ENCODE results near the gene R3HDM4. TPM values are rescaled to one million over a fixed set of nuclear protein-coding genes. Genes with fewer than 3 reads are reported as not detected.

Gene R3HDM4
- total and polyA plus RNA-seq, 3 experiments from 2014 or later: 60.7 to 197 (median 65.2) TPM

GRCh38 chr19:862581-863314, 50.3 kb downstream of the R3HDM4 start:
- Histone ChIP-seq H3K9me3 (ENCODE audit: low read length) (no peaks in the 10 kb centered on the region), H3K4me1 (ENCODE audit: insufficient read depth, low read length) (peaks cover 24% of the 10 kb centered on the region), H3K4me3 (ENCODE audit: low read length) (peak overlapping the region; percentile 19), H3K27ac (ENCODE audit: low read depth, low read length) (no peak overlapping the region), H3K27me3 (ENCODE audit: insufficient read depth, low read length, poor library complexity, severe bottlenecking) (peaks cover 13% of the 10 kb centered on the region), H3K36me3 (ENCODE audit: insufficient read depth, low read length) (no peaks in the 10 kb centered on the region)
- H3K9me3 Mint-ChIP-seq: no peaks in the 10 kb centered on the region
- peak overlapping the region in 6 of 8 donors; percentile 23 to 89 (median 64) for H3K27ac Mint-ChIP-seq
- peaks cover 6 to 7% of the 10 kb centered on the region in 2 donors for H3K27me3 Mint-ChIP-seq
- DNase-seq: peak; percentile 74 to 88 (median 77)
- H3K36me3 Mint-ChIP-seq: peaks cover 0 to 7% (median 3%) of the 10 kb centered on the region in 3 donors
- H3K4me1 Mint-ChIP-seq: peaks cover 15 to 24% (median 17%) of the 10 kb centered on the region in 3 donors
- ChIA-PET POLR2A (interaction anchor here (0.6 to 2.6 kb wide), 6 partner anchors 14 to 60 kb away, joined by 3 to 18 read pairs (median 9); partner anchors contain the start of genes MED16 and RNU6-9), CTCF (interaction anchor here (0.9 to 6.3 kb wide), 15 partner anchors 13 to 382 kb away, joined by 3 to 107 read pairs (median 8); partner anchors contain the start of genes KISS1R, MED16, R3HDM4 and RNU6-2)
- H3K4me3 Mint-ChIP-seq: peak overlapping the region; percentile 66 to 86 (median 74)

- Histone ChIP-seq H3K4me1 (ENCODE audit: insufficient read depth, low read length) (peaks cover 24% of the 10 kb centered on the region), H3K4me3 (ENCODE audit: low read length) (no peak overlapping the region), H3K36me3 (ENCODE audit: insufficient read depth, low read length) (no peaks in the 10 kb centered on the region), H3K27ac (ENCODE audit: low read depth, low read length) (no peak overlapping the region), H3K9me3 (ENCODE audit: low read length) (no peaks in the 10 kb centered on the region), H3K27me3 (ENCODE audit: insufficient read depth, low read length, poor library complexity, severe bottlenecking) (peaks cover 13% of the 10 kb centered on the region)
- H3K36me3 Mint-ChIP-seq: peaks cover 0 to 2% (median 0%) of the 10 kb centered on the region in 3 donors
- peak overlapping the region in 4 of 7 donors; percentile 22 to 74 (median 50) for H3K4me3 Mint-ChIP-seq
- H3K4me1 Mint-ChIP-seq: peaks cover 15 to 24% (median 15%) of the 10 kb centered on the region in 3 donors
- H3K27ac Mint-ChIP-seq: peak overlapping the region in 2 of 8 donors; percentile 58
- peaks cover 6 to 10% of the 10 kb centered on the region in 2 donors for H3K27me3 Mint-ChIP-seq
- CTCF ChIA-PET: interaction anchor here (1.6 to 6.3 kb wide), 5 partner anchors 20 to 382 kb away, joined by 3 to 107 read pairs (median 26); partner anchors contain the start of genes KISS1R, MED16 and RNU6-9
- H3K9me3 Mint-ChIP-seq: no peaks in the 10 kb centered on the region
- POLR2A ChIA-PET: interaction anchor here (0.6 to 2.6 kb wide), 4 partner anchors 26 to 63 kb away, joined by 4 to 18 read pairs (median 6); partner anchors contain the start of genes MED16 and RNU6-9
- peak; percentile 54 to 79 (median 58) for DNase-seq
Measured at GRCh38 chr19:861756-862580, 51.1 kb downstream of the R3HDM4 start.

- Mint-ChIP-seq H3K4me3 (peak overlapping the region in 1 of 7 donors; percentile 22), H3K4me1 (peaks cover 15 to 24% (median 15%) of the 10 kb centered on the region in 3 donors), H3K27me3 (peaks cover 6 to 10% of the 10 kb centered on the region in 2 donors), H3K27ac (no peak overlapping the region), H3K9me3 (no peaks in the 10 kb centered on the region), H3K36me3 (peaks cover 0 to 2% (median 0%) of the 10 kb centered on the region in 3 donors)
- Histone ChIP-seq H3K27ac (ENCODE audit: low read depth, low read length) (no peak overlapping the region), H3K36me3 (ENCODE audit: insufficient read depth, low read length) (no peaks in the 10 kb centered on the region), H3K27me3 (ENCODE audit: insufficient read depth, low read length, poor library complexity, severe bottlenecking) (peaks cover 13% of the 10 kb centered on the region), H3K9me3 (ENCODE audit: low read length) (no peaks in the 10 kb centered on the region), H3K4me1 (ENCODE audit: insufficient read depth, low read length) (peaks cover 24% of the 10 kb centered on the region), H3K4me3 (ENCODE audit: low read length) (no peak overlapping the region)
- DNase-seq: no peak
- ChIA-PET CTCF (no interaction called here), POLR2A (interaction anchor here (0.6 to 1.1 kb wide), 2 partner anchors 27 to 64 kb away, joined by 4 read pairs; no protein-coding TSS in a partner anchor)
Measured at GRCh38 chr19:861141-861755, 51.8 kb downstream of the R3HDM4 start.

GRCh38 chr19:858868-859843, 53.9 kb downstream of the R3HDM4 start, which contains the start of gene CFD:
CFD (plus strand) TSS chr19:859664; CDS start chr19:859690, 26 bp downstream.
- peaks cover 11 to 18% (median 15%) of the 10 kb centered on the region in 3 donors for H3K4me1 Mint-ChIP-seq
- H3K27me3 Mint-ChIP-seq: peaks cover 6 to 10% of the 10 kb centered on the region in 2 donors
- POLR2A ChIA-PET: interaction anchor here (0.9 kb wide), 1 partner anchor 52 kb away, joined by 3 read pairs; no protein-coding TSS in a partner anchor
- CTCF ChIA-PET: interaction anchor here (1.2 to 3.8 kb wide), 4 partner anchors 48 to 125 kb away, joined by 3 to 22 read pairs (median 8); partner anchors contain the start of gene WDR18
- H3K4me3 Mint-ChIP-seq: peak within 1 kb of the TSS in 2 of 7 donors; percentile 28 to 47
- peak within 1 kb of the TSS; percentile 64 for H3K27ac ChIP-seq (ENCODE audit: low read depth, low read length)
- DNase-seq: no peak
- H3K4me1 ChIP-seq (ENCODE audit: insufficient read depth, low read length): peaks cover 23% of the 10 kb centered on the region
- H3K27ac Mint-ChIP-seq: no peak within 1 kb of the TSS
- H3K36me3 ChIP-seq (ENCODE audit: insufficient read depth, low read length): no peaks in the 10 kb centered on the region
- H3K9me3 Mint-ChIP-seq: no peaks in the 10 kb centered on the region
- no peak within 1 kb of the TSS for H3K4me3 ChIP-seq (ENCODE audit: low read length)
- peaks cover 13% of the 10 kb centered on the region for H3K27me3 ChIP-seq (ENCODE audit: insufficient read depth, low read length, poor library complexity, severe bottlenecking)
- no peaks in the 10 kb centered on the region for H3K36me3 Mint-ChIP-seq
- no peaks in the 10 kb centered on the region for H3K9me3 ChIP-seq (ENCODE audit: low read length)

- Mint-ChIP-seq H3K4me1 (peaks cover 7 to 10% (median 9%) of the 10 kb centered on the region in 3 donors), H3K9me3 (no peaks in the 10 kb centered on the region), H3K27ac (no peak overlapping the region), H3K27me3 (peaks cover 6 to 10% of the 10 kb centered on the region in 2 donors), H3K36me3 (no peaks in the 10 kb centered on the region), H3K4me3 (no peak overlapping the region)
- Histone ChIP-seq H3K4me1 (ENCODE audit: insufficient read depth, low read length) (peaks cover 14% of the 10 kb centered on the region), H3K9me3 (ENCODE audit: low read length) (no peaks in the 10 kb centered on the region), H3K36me3 (ENCODE audit: insufficient read depth, low read length) (no peaks in the 10 kb centered on the region), H3K27me3 (ENCODE audit: insufficient read depth, low read length, poor library complexity, severe bottlenecking) (peaks cover 13% of the 10 kb centered on the region), H3K4me3 (ENCODE audit: low read length) (no peak overlapping the region), H3K27ac (ENCODE audit: low read depth, low read length) (no peak overlapping the region)
- CTCF ChIA-PET: interaction anchor here (0.9 to 3.8 kb wide), 5 partner anchors 22 to 125 kb away, joined by 3 to 22 read pairs (median 3); partner anchors contain the start of gene WDR18
- DNase-seq: no peak
- POLR2A ChIA-PET: interaction anchor here (0.7 to 0.9 kb wide), 2 partner anchors 53 to 224 kb away, joined by 3 to 5 read pairs; no protein-coding TSS in a partner anchor
Measured at GRCh38 chr19:858284-858683, 54.7 kb downstream of the R3HDM4 start.

GRCh38 chr19:855566-856120, 57.4 kb downstream of the R3HDM4 start:
- no peak overlapping the region for H3K4me3 ChIP-seq (ENCODE audit: low read length)
- Mint-ChIP-seq H3K36me3 (no peaks in the 10 kb centered on the region), H3K4me1 (no peaks in the 10 kb centered on the region), H3K9me3 (no peaks in the 10 kb centered on the region), H3K27ac (no peak overlapping the region), H3K27me3 (peaks cover 6 to 14% of the 10 kb centered on the region in 2 donors), H3K4me3 (no peak overlapping the region)
- POLR2A ChIA-PET: no interaction called here
- peaks cover 4% of the 10 kb centered on the region for H3K4me1 ChIP-seq (ENCODE audit: insufficient read depth, low read length)
- no peak for DNase-seq
- CTCF ChIA-PET: interaction anchor here (0.7 to 3.8 kb wide), 10 partner anchors 13 to 128 kb away, joined by 3 to 22 read pairs (median 5); partner anchors contain the start of gene WDR18
- H3K27me3 ChIP-seq (ENCODE audit: insufficient read depth, low read length, poor library complexity, severe bottlenecking): peaks cover 16% of the 10 kb centered on the region
- no peaks in the 10 kb centered on the region for H3K9me3 ChIP-seq (ENCODE audit: low read length)
- H3K36me3 ChIP-seq (ENCODE audit: insufficient read depth, low read length): no peaks in the 10 kb centered on the region
- no peak overlapping the region for H3K27ac ChIP-seq (ENCODE audit: low read depth, low read length)
